GM19324 (cell line): ENCODE data around the gene RBX1.

ENCODE experiments used
- ATAC-seq: cut with Tn5 transposase; IDR thresholded peaks from one replicate; pipeline ENCODE4 v1.9.1; 2021; ENCODE audit warnings: mild to moderate bottlenecking, moderate library complexity; ENCODE audit not compliant: unreplicated experiment, low FRiP score

The RBX1 gene

DNA sequence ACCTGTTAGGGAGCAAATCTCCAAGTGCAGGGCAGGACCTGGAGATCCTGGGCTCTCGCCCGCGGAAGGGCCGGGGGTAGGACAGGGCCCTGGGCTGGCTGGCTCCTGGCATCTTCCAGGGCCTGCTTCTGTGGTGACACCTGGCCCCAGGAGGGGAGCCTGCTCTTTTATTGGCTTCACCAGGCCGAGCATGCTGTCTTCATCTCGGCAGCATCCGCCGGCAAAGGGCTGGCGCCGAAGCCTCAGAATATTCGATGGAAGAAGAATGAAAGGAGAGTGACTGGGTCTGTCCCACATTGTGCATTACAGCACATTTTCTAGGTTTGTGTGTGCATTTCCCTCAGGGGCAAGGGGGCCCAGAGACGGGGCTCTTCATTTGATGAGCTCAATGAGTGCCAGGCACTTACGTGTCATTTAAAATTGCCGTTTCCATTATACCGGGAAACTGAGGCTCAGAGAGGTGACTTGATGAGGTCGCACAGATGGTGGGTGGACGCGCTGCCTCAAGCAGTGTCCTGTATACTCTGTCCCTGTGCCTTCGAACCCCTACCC is 70.0 kb downstream of the RBX1 start:
- no peak for ATAC-seq

DNA sequence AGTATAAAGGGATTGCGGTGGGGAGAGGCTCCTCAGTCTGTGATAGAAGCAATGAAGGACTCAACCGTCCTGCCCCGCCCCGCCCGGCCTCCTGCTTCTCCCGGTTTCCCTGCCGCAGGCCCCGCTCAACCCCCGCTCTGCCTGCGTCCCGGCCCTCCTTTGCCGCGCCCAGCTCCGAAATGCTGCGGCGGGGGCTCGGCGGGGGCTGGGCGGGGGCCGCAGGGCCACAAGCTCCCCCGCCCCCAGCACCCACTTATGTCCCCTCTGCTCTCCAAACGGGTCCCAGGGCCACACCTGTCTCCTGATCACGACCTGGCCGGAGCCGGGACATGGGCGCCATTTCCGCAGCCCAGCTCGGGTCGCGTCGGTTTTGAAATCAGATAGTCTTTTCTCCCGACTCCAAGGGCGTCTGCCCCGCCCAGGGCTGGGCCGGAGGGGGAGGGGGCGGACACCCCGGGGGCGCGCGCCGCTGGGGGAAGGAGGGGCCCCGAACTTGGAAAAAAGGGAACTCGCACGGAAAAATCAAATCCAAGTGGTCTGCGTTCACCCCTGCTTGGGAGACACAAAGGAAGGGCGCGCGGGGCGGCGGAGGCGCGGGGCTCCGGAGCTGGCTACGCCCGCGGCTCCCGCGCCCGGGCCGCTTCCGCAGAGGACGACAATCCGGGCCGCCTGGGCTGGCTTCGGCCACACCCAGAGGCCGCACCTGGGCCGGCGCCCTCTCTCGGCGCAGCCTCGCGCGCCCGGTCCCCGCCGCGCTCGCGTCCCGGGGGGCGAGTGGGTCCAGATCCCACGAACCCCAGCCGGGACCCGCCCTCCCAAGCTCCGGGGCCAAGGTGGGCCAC is 70.7 kb downstream of the RBX1 start:
- peak; percentile 54 for ATAC-seq

DNA sequence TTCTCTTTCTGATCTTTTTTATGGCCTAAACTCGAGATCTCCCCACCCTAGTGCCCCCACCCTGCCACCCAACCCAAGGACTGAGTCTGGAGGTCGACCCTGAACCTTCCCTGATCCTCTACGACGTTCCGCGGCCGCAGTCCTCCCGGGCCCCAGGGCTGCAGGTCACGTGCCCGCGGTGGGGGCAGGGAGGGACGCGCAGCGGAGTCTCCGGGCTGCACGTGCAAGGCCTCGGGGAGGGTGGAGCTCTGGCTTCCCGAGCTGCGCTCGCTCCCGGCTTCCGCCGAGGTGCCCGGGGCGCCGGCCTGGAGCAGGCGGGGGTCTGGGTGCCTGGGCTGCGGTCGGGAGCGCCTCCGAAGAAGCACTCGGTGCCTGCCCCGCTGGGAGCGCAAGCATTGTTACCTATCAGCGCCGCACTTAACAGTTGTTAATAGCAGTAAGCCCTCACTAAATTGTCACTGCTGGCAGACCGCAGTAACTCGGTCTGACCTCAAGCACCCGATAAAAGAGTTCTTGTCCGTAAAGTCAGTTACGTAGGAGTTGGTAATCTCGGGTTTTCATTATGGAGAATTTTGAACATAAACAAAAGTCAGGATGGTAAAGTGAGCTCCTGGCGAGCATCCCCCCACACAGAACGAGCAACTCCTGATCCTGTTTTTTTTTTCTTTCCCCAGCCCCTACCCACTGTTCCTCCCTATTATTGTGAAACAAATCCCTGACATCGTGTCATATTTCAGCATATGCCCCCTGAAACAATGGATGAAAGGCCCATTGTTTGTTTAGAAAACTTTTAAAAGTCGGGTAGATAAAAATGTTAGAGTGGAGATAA is 71.5 kb downstream of the RBX1 start:
- ATAC-seq, result peak; percentile 45
